ENCODE data around the gene MOB2.

The MOB2 gene

GRCh38 chr11:1440066-1440465 is 46.5 kb downstream of the MOB2 start:
- Histone ChIP-seq H3K4me3 (ENCODE audit: control insufficient read depth in 1 of 7, extremely low read depth in 1 of 7, insufficient read depth in 4 of 7, low read depth in 2 of 7, low read length in 6 of 7) (no peak overlapping the region), H3K27me3 (replicated peaks in 2 of 5; ENCODE audit: control insufficient read depth in 4 of 5, insufficient read depth in 5 of 5, low read length in 4 of 5) (peaks cover 0 to 11% (median 0%) of the 10 kb centered on the region in 5 experiments), H3K4me1 (ENCODE audit: control extremely low read depth in 1 of 4, control insufficient read depth in 4 of 4, insufficient read depth in 4 of 4, low read length in 3 of 4) (peaks cover 0 to 9% (median 3%) of the 10 kb centered on the region in 4 experiments), H3K36me3 (ENCODE audit: control insufficient read depth in 4 of 4, insufficient read depth in 4 of 4, low read length in 3 of 4) (no peaks in the 10 kb centered on the region), H3K27ac (ENCODE audit: insufficient read depth in 1 of 2, low read depth in 1 of 2, low read length in 2 of 2, poor library complexity in 1 of 2, severe bottlenecking in 2 of 2) (no peak overlapping the region), H3K9me3 (ENCODE audit: control extremely low read depth in 1 of 5, control insufficient read depth in 4 of 5, insufficient read depth in 2 of 5, low read depth in 1 of 5, low read length in 4 of 5) (no peaks in the 10 kb centered on the region)
- ChIA-PET POLR2A (no interaction called here), CTCF (no interaction called here)
- 92% methylated on average over 10 of the region's 11 CpGs for WGBS (ENCODE audit: insufficient coverage)
- no peak for DNase-seq

DNA sequence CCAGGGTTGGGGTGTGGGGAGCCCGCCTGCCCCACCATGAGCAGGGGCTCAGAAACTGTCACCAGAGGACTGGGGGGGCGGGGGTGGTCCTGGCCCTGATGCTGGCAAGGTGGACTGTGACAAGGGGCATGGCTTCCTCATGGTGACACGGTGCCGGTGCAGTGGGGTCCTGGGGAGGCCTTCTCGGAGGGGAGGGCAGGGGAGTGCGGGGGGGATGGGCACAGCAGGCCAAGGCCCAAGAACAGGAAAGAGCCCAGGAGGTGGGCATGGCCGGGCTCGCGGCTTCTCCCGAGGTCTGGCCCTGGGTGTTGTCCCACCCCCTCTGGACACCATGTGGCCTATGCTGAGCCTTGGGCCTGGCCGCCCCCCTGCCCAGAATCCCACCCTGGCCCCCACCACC is 47.2 kb downstream of the MOB2 start:
- Histone ChIP-seq H3K9me3 (ENCODE audit: control extremely low read depth in 1 of 5, control insufficient read depth in 4 of 5, insufficient read depth in 2 of 5, low read depth in 1 of 5, low read length in 4 of 5) (no peaks in the 10 kb centered on the region), H3K36me3 (ENCODE audit: control insufficient read depth in 4 of 4, insufficient read depth in 4 of 4, low read length in 3 of 4) (no peaks in the 10 kb centered on the region), H3K4me3 (ENCODE audit: control insufficient read depth in 1 of 7, extremely low read depth in 1 of 7, insufficient read depth in 4 of 7, low read depth in 2 of 7, low read length in 6 of 7) (no peak overlapping the region), H3K27me3 (replicated peaks in 2 of 5; ENCODE audit: control insufficient read depth in 4 of 5, insufficient read depth in 5 of 5, low read length in 4 of 5) (peaks cover 0 to 11% (median 0%) of the 10 kb centered on the region in 5 experiments), H3K27ac (ENCODE audit: insufficient read depth in 1 of 2, low read depth in 1 of 2, low read length in 2 of 2, poor library complexity in 1 of 2, severe bottlenecking in 2 of 2) (no peak overlapping the region), H3K4me1 (ENCODE audit: control extremely low read depth in 1 of 4, control insufficient read depth in 4 of 4, insufficient read depth in 4 of 4, low read length in 3 of 4) (peaks cover 0 to 9% (median 3%) of the 10 kb centered on the region in 4 experiments)
- ChIA-PET CTCF (no interaction called here), POLR2A (no interaction called here)
- no peak for DNase-seq
- 86% methylated on average over 10 of the region's 11 CpGs for WGBS (ENCODE audit: insufficient coverage)

- H3K27ac ChIP-seq (ENCODE audit: insufficient read depth in 1 of 2, low read depth in 1 of 2, low read length in 2 of 2, poor library complexity in 1 of 2, severe bottlenecking in 2 of 2), result no peak overlapping the region
- no peak overlapping the region for H3K4me3 ChIP-seq (ENCODE audit: control insufficient read depth in 1 of 7, extremely low read depth in 1 of 7, insufficient read depth in 4 of 7, low read depth in 2 of 7, low read length in 6 of 7)
- DNase-seq, result no peak
- H3K36me3 ChIP-seq (ENCODE audit: control insufficient read depth in 4 of 4, insufficient read depth in 4 of 4, low read length in 3 of 4), result no peaks in the 10 kb centered on the region
- POLR2A ChIA-PET, result no interaction called here
- WGBS (ENCODE audit: insufficient coverage), result 91% methylated on average over 7 of the region's 11 CpGs
- peaks cover 0 to 9% (median 3%) of the 10 kb centered on the region in 4 experiments for H3K4me1 ChIP-seq (ENCODE audit: control extremely low read depth in 1 of 4, control insufficient read depth in 4 of 4, insufficient read depth in 4 of 4, low read length in 3 of 4)
- peaks cover 0 to 11% (median 0%) of the 10 kb centered on the region in 5 experiments for H3K27me3 ChIP-seq (replicated peaks in 2 of 5; ENCODE audit: control insufficient read depth in 4 of 5, insufficient read depth in 5 of 5, low read length in 4 of 5)
- H3K9me3 ChIP-seq (ENCODE audit: control extremely low read depth in 1 of 5, control insufficient read depth in 4 of 5, insufficient read depth in 2 of 5, low read depth in 1 of 5, low read length in 4 of 5), result no peaks in the 10 kb centered on the region
- CTCF ChIA-PET, result no interaction called here
Observed at GRCh38 chr11:1438967-1439330, 47.6 kb downstream of the MOB2 start.

GRCh38 chr11:1438261-1438966 is 48.2 kb downstream of the MOB2 start:
- no peak overlapping the region for H3K27ac ChIP-seq (ENCODE audit: insufficient read depth in 1 of 2, low read depth in 1 of 2, low read length in 2 of 2, poor library complexity in 1 of 2, severe bottlenecking in 2 of 2)
- H3K4me3 ChIP-seq (ENCODE audit: control insufficient read depth in 1 of 7, extremely low read depth in 1 of 7, insufficient read depth in 4 of 7, low read depth in 2 of 7, low read length in 6 of 7), result no peak overlapping the region
- no peaks in the 10 kb centered on the region for H3K9me3 ChIP-seq (ENCODE audit: control extremely low read depth in 1 of 5, control insufficient read depth in 4 of 5, insufficient read depth in 2 of 5, low read depth in 1 of 5, low read length in 4 of 5)
- no peak for DNase-seq
- POLR2A ChIA-PET, result interaction anchor here (0.6 kb wide), 1 partner anchor 9 kb away, joined by 3 read pairs; no protein-coding TSS in a partner anchor
- peaks cover 0 to 9% (median 3%) of the 10 kb centered on the region in 4 experiments for H3K4me1 ChIP-seq (ENCODE audit: control extremely low read depth in 1 of 4, control insufficient read depth in 4 of 4, insufficient read depth in 4 of 4, low read length in 3 of 4)
- no peaks in the 10 kb centered on the region for H3K36me3 ChIP-seq (ENCODE audit: control insufficient read depth in 4 of 4, insufficient read depth in 4 of 4, low read length in 3 of 4)
- H3K27me3 ChIP-seq (replicated peaks in 2 of 5; ENCODE audit: control insufficient read depth in 4 of 5, insufficient read depth in 5 of 5, low read length in 4 of 5), result peaks cover 0 to 11% (median 0%) of the 10 kb centered on the region in 5 experiments
- 94% methylated on average over 19 of the region's 19 CpGs for WGBS (ENCODE audit: insufficient coverage)
- CTCF ChIA-PET, result no interaction called here

- Histone ChIP-seq H3K27me3 (replicated peaks in 2 of 5; ENCODE audit: control insufficient read depth in 4 of 5, insufficient read depth in 5 of 5, low read length in 4 of 5) (peaks cover 0 to 11% (median 0%) of the 10 kb centered on the region in 5 experiments), H3K36me3 (ENCODE audit: control insufficient read depth in 4 of 4, insufficient read depth in 4 of 4, low read length in 3 of 4) (no peaks in the 10 kb centered on the region), H3K27ac (ENCODE audit: insufficient read depth in 1 of 2, low read depth in 1 of 2, low read length in 2 of 2, poor library complexity in 1 of 2, severe bottlenecking in 2 of 2) (no peak overlapping the region), H3K4me1 (ENCODE audit: control extremely low read depth in 1 of 4, control insufficient read depth in 4 of 4, insufficient read depth in 4 of 4, low read length in 3 of 4) (peaks cover 0 to 9% (median 3%) of the 10 kb centered on the region in 4 experiments), H3K4me3 (ENCODE audit: control insufficient read depth in 1 of 7, extremely low read depth in 1 of 7, insufficient read depth in 4 of 7, low read depth in 2 of 7, low read length in 6 of 7) (no peak overlapping the region), H3K9me3 (ENCODE audit: control extremely low read depth in 1 of 5, control insufficient read depth in 4 of 5, insufficient read depth in 2 of 5, low read depth in 1 of 5, low read length in 4 of 5) (no peaks in the 10 kb centered on the region)
- POLR2A ChIA-PET, result no interaction called here
- CTCF ChIA-PET, result no interaction called here
- DNase-seq, result no peak
- WGBS (ENCODE audit: insufficient coverage), result 65% methylated on average over 4 of the region's 6 CpGs
Observed at GRCh38 chr11:1437500-1437899, 49.1 kb downstream of the MOB2 start.

- H3K36me3 ChIP-seq (ENCODE audit: control insufficient read depth in 4 of 4, insufficient read depth in 4 of 4, low read length in 3 of 4), result no peaks in the 10 kb centered on the region
- CTCF ChIA-PET, result interaction anchor here (0.6 kb wide), 1 partner anchor 231 kb away, joined by 3 read pairs; no protein-coding TSS in a partner anchor
- DNase-seq, result peak in 1 of 3 donors; percentile 16
- 26% methylated on average over 7 of the region's 13 CpGs for WGBS (ENCODE audit: insufficient coverage)
- peaks cover 0 to 9% (median 3%) of the 10 kb centered on the region in 4 experiments for H3K4me1 ChIP-seq (ENCODE audit: control extremely low read depth in 1 of 4, control insufficient read depth in 4 of 4, insufficient read depth in 4 of 4, low read length in 3 of 4)
- no peak overlapping the region for H3K27ac ChIP-seq (ENCODE audit: insufficient read depth in 1 of 2, low read depth in 1 of 2, low read length in 2 of 2, poor library complexity in 1 of 2, severe bottlenecking in 2 of 2)
- no peak overlapping the region for H3K4me3 ChIP-seq (ENCODE audit: control insufficient read depth in 1 of 7, extremely low read depth in 1 of 7, insufficient read depth in 4 of 7, low read depth in 2 of 7, low read length in 6 of 7)
- H3K9me3 ChIP-seq (ENCODE audit: control extremely low read depth in 1 of 5, control insufficient read depth in 4 of 5, insufficient read depth in 2 of 5, low read depth in 1 of 5, low read length in 4 of 5), result no peaks in the 10 kb centered on the region
- POLR2A ChIA-PET, result interaction anchor here (0.6 kb wide), 1 partner anchor 34 kb away, joined by 3 read pairs; no protein-coding TSS in a partner anchor
- peaks cover 0 to 11% (median 0%) of the 10 kb centered on the region in 5 experiments for H3K27me3 ChIP-seq (replicated peaks in 2 of 5; ENCODE audit: control insufficient read depth in 4 of 5, insufficient read depth in 5 of 5, low read length in 4 of 5)
Observed at GRCh38 chr11:1436468-1437039, 50.0 kb downstream of the MOB2 start.

GRCh38 chr11:1435820-1436467 is 50.6 kb downstream of the MOB2 start:
- WGBS (ENCODE audit: insufficient coverage), result 27% methylated on average over 14 of the region's 29 CpGs
- H3K27ac ChIP-seq (ENCODE audit: insufficient read depth in 1 of 2, low read depth in 1 of 2, low read length in 2 of 2, poor library complexity in 1 of 2, severe bottlenecking in 2 of 2), result no peak overlapping the region
- H3K4me1 ChIP-seq (ENCODE audit: control extremely low read depth in 1 of 4, control insufficient read depth in 4 of 4, insufficient read depth in 4 of 4, low read length in 3 of 4), result peaks cover 0 to 9% (median 3%) of the 10 kb centered on the region in 4 experiments
- no peak overlapping the region for H3K4me3 ChIP-seq (ENCODE audit: control insufficient read depth in 1 of 7, extremely low read depth in 1 of 7, insufficient read depth in 4 of 7, low read depth in 2 of 7, low read length in 6 of 7)
- DNase-seq, result peak in 2 of 3 donors; percentile 22 to 26
- H3K9me3 ChIP-seq (ENCODE audit: control extremely low read depth in 1 of 5, control insufficient read depth in 4 of 5, insufficient read depth in 2 of 5, low read depth in 1 of 5, low read length in 4 of 5), result no peaks in the 10 kb centered on the region
- ChIA-PET POLR2A (interaction anchor here (0.6 kb wide), 1 partner anchor 34 kb away, joined by 3 read pairs; no protein-coding TSS in a partner anchor), CTCF (interaction anchor here (0.6 kb wide), 1 partner anchor 231 kb away, joined by 3 read pairs; no protein-coding TSS in a partner anchor)
- peaks cover 0 to 11% (median 0%) of the 10 kb centered on the region in 5 experiments for H3K27me3 ChIP-seq (replicated peaks in 2 of 5; ENCODE audit: control insufficient read depth in 4 of 5, insufficient read depth in 5 of 5, low read length in 4 of 5)
- no peaks in the 10 kb centered on the region for H3K36me3 ChIP-seq (ENCODE audit: control insufficient read depth in 4 of 4, insufficient read depth in 4 of 4, low read length in 3 of 4)
